GM12878 (cell line): ENCODE data around the gene NKG7. TPM values are rescaled to one million over a fixed set of nuclear protein-coding genes. Genes with fewer than 3 reads are reported as not detected.

Experiments used
- ATF7 ChIP-seq: fragments of 450-650 bp; IDR thresholded peaks from 2 replicates; pipeline ENCODE4 v1.6.1; 2016; ENCODE audit warnings: low read depth, mild to moderate bottlenecking
- BMI1 ChIP-seq: fragments of 450-650 bp; IDR thresholded peaks from 2 replicates; pipeline ENCODE4 v1.6.1; 2016; ENCODE audit warnings: mild to moderate bottlenecking, moderate library complexity, borderline replicate concordance
- CHD2 ChIP-seq: IDR thresholded peaks from 2 replicates; pipeline ENCODE4 v1.6.1; 2011; ENCODE audit warnings: low read depth, low read length, improper control_type of control experiment, borderline replicate concordance
- CHD4 ChIP-seq: fragments of 200-600 bp; sonication (generic); IDR thresholded peaks from 2 replicates; pipeline ENCODE4 v1.6.1; 2016; ENCODE audit warnings: mild to moderate bottlenecking
- FOXM1 ChIP-seq: IDR thresholded peaks from 2 replicates; pipeline ENCODE4 v1.6.1; 2012; ENCODE audit warnings: low read depth, mild to moderate bottlenecking, inconsistent platforms, low read length, moderate library complexity
- GABPA ChIP-seq: IDR thresholded peaks from 2 replicates; pipeline ENCODE4 v1.6.1; 2014; ENCODE audit warnings: antibody characterized with exemption, low read depth, mild to moderate bottlenecking, inconsistent platforms
- MTA3 ChIP-seq: IDR thresholded peaks from 2 replicates; pipeline ENCODE4 v1.6.1; 2012; ENCODE audit warnings: low read length, inconsistent platforms, borderline replicate concordance
- NFYA ChIP-seq: IDR thresholded peaks from 2 replicates; pipeline ENCODE4 v1.6.1; 2011; ENCODE audit warnings: low read depth, mild to moderate bottlenecking, low read length, improper control_type of control experiment, borderline replicate concordance
- NR2C1 ChIP-seq: fragments of 450-650 bp; IDR thresholded peaks from 2 replicates; pipeline ENCODE4 v1.6.1; 2017; ENCODE audit warnings: antibody characterized with exemption, mild to moderate bottlenecking, moderate library complexity
- RAD21 ChIP-seq: IDR thresholded peaks from 2 replicates; pipeline ENCODE4 v1.6.1; 2011; ENCODE audit warnings: mild to moderate bottlenecking, low read depth, low read length, moderate library complexity; ENCODE audit not compliant: insufficient read depth
- SMAD1 ChIP-seq: fragments of 450-650 bp; IDR thresholded peaks from 2 replicates; pipeline ENCODE4 v1.6.1; 2018; ENCODE audit warnings: mild to moderate bottlenecking, low read depth; ENCODE audit not compliant: partially characterized antibody
- SMARCA5 ChIP-seq: fragments of 450-650 bp; IDR thresholded peaks from 2 replicates; pipeline ENCODE4 v1.6.1; 2017; ENCODE audit warnings: mild to moderate bottlenecking
- TARDBP ChIP-seq: IDR thresholded peaks from 2 replicates; pipeline ENCODE4 v1.6.1; 2016; ENCODE audit warnings: borderline replicate concordance
- TBL1XR1 ChIP-seq: IDR thresholded peaks from 2 replicates; pipeline ENCODE4 v1.6.1; 2012; ENCODE audit warnings: low read depth, low read length, improper control_type of control experiment
- TCF12 ChIP-seq: IDR thresholded peaks from 2 replicates; pipeline ENCODE4 v1.6.1; 2011; ENCODE audit warnings: low read depth, mild to moderate bottlenecking, low read length
- YBX1 ChIP-seq: fragments of 450-650 bp; IDR thresholded peaks from 2 replicates; pipeline ENCODE4 v1.6.1; 2016; ENCODE audit warnings: antibody characterized with exemption
- ZNF384 ChIP-seq: IDR thresholded peaks from 2 replicates; pipeline ENCODE4 v1.6.1; 2012; ENCODE audit warnings: low read depth, mild to moderate bottlenecking, low read length, improper control_type of control experiment, borderline replicate concordance
- polyA plus RNA-seq, 11 experiments: library from polyadenylated mRNA; depleted of rRNA in 4 of 11; unstranded in 6 of 11; stranded (reverse) in 5 of 11; fragments of >200 nt; fragmentation: Nextera tagmentation in 4 of 11; fragmentation: Illumina TruSeq in 1 of 11; extraction: Ambion mirVana in 4 of 11; extraction: Trizol in 1 of 11; gene quantifications; 1 replicate in 1 of 11; 2 replicates in 10 of 11; pipeline versions ENCODE4 v1.2.1 to v1.2.3, GENCODE V29; 2011 to 2016; ENCODE audit warnings: inconsistent platforms in 2 of 11, missing spikeins in 2 of 11, low read depth in 1 of 11
- total RNA-seq, 4 experiments: library from RNA; depleted of rRNA in 3 of 4; stranded (reverse); fragments of >200 nt in 3 of 4; fragmentation: Illumina TruSeq in 1 of 4; extraction: Trizol in 1 of 4; gene quantifications; 2 replicates each; pipeline versions ENCODE4 v1.2.1 to v1.2.3, GENCODE V29; 2013 to 2021
- TF ChIP-seq, protein P1 (sequence below): fragments of 450-650 bp; IDR thresholded peaks from 2 replicates; pipeline ENCODE4 v1.6.1; 2017; ENCODE audit warnings: mild to moderate bottlenecking, low read depth, inconsistent platforms; ENCODE audit not compliant: poor library complexity, severe bottlenecking
- TF ChIP-seq, protein P2 (sequence below): IDR thresholded peaks from 2 replicates; pipeline ENCODE4 v1.6.1; 2012; ENCODE audit warnings: low read length, inconsistent platforms
- TF ChIP-seq, protein P3 (sequence below): fragments of 450-650 bp; IDR thresholded peaks from 2 replicates; pipeline ENCODE4 v1.6.1; 2017; ENCODE audit warnings: antibody characterized with exemption, mild to moderate bottlenecking, moderate library complexity
- TF ChIP-seq, protein P4 (sequence below): fragments of 450-650 bp; formaldehyde crosslinking; IDR thresholded peaks from 2 replicates; pipeline ENCODE4 v1.4.0; 2020; ENCODE audit warnings: mild to moderate bottlenecking, moderate library complexity

NKG7 gene
- total and polyA plus RNA-seq, 10 of the 15 experiments (the other 5 are each of a cell fraction or from before 2014, with no cell fraction given) = 10.0 to 48.7 (median 22.3) TPM

DNA sequence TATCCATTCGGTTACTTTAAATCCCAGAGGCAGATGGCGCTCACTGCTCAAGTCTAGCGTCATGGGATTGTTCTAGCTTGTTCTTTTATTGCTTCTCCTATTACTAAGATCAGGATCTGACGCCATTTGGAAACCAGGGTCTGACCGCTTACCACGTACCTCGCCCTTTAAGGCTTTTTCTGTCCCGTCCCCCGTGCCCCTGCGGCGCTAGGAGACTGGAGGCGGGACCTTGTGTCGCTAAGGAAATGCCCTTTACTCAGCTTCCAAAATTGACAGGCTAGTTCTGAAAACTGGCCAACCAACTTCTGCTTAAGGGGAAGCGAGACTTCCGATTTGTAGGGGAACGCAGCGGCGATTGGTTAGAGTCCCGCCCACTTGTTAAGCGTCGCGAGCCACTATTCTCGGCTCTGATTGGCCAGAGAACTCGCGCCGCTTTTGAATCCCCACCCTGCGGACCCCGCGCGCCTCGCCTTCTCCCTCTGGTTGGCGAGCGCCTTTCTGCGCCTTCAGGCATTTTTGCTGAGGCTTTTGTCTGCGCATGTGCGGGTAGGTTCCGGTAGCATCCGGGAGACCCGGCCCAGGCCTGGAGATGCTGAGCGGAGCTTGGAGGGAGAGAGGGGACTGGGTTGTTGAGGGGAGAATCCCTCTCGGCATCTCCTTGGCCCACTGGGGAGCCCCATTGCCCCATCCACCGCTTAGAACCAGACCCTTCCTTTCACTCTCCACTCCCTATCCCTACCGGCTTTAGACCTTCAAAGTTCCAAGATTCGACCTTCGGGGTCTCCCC lies 21.8 kb upstream of the NKG7 start (continued):
- TF ChIP-seq, protein P1, sequence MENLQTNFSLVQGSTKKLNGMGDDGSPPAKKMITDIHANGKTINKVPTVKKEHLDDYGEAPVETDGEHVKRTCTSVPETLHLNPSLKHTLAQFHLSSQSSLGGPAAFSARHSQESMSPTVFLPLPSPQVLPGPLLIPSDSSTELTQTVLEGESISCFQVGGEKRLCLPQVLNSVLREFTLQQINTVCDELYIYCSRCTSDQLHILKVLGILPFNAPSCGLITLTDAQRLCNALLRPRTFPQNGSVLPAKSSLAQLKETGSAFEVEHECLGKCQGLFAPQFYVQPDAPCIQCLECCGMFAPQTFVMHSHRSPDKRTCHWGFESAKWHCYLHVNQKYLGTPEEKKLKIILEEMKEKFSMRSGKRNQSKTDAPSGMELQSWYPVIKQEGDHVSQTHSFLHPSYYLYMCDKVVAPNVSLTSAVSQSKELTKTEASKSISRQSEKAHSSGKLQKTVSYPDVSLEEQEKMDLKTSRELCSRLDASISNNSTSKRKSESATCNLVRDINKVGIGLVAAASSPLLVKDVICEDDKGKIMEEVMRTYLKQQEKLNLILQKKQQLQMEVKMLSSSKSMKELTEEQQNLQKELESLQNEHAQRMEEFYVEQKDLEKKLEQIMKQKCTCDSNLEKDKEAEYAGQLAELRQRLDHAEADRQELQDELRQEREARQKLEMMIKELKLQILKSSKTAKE = peak; percentile 40
- TF ChIP-seq, protein P2, sequence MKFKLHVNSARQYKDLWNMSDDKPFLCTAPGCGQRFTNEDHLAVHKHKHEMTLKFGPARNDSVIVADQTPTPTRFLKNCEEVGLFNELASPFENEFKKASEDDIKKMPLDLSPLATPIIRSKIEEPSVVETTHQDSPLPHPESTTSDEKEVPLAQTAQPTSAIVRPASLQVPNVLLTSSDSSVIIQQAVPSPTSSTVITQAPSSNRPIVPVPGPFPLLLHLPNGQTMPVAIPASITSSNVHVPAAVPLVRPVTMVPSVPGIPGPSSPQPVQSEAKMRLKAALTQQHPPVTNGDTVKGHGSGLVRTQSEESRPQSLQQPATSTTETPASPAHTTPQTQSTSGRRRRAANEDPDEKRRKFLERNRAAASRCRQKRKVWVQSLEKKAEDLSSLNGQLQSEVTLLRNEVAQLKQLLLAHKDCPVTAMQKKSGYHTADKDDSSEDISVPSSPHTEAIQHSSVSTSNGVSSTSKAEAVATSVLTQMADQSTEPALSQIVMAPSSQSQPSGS = peak; percentile 64; the same call in 1 of the 2 replicates
- TF ChIP-seq CHD4 = no peak
- peak; percentile 95 for TF ChIP-seq CHD2
- peak; percentile 92 for TF ChIP-seq BMI1
- no peak for TF ChIP-seq SMARCA5
- peak; percentile 83 for TF ChIP-seq GABPA
- 0 out of 2 replicates have a peak, but pooled peaks have one; percentile 46 for TF ChIP-seq TBL1XR1
- TF ChIP-seq NR2C1 = no peak
- TF ChIP-seq, protein P3, sequence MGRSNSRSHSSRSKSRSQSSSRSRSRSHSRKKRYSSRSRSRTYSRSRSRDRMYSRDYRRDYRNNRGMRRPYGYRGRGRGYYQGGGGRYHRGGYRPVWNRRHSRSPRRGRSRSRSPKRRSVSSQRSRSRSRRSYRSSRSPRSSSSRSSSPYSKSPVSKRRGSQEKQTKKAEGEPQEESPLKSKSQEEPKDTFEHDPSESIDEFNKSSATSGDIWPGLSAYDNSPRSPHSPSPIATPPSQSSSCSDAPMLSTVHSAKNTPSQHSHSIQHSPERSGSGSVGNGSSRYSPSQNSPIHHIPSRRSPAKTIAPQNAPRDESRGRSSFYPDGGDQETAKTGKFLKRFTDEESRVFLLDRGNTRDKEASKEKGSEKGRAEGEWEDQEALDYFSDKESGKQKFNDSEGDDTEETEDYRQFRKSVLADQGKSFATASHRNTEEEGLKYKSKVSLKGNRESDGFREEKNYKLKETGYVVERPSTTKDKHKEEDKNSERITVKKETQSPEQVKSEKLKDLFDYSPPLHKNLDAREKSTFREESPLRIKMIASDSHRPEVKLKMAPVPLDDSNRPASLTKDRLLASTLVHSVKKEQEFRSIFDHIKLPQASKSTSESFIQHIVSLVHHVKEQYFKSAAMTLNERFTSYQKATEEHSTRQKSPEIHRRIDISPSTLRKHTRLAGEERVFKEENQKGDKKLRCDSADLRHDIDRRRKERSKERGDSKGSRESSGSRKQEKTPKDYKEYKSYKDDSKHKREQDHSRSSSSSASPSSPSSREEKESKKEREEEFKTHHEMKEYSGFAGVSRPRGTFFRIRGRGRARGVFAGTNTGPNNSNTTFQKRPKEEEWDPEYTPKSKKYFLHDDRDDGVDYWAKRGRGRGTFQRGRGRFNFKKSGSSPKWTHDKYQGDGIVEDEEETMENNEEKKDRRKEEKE = no peak
- TF ChIP-seq, protein P4, sequence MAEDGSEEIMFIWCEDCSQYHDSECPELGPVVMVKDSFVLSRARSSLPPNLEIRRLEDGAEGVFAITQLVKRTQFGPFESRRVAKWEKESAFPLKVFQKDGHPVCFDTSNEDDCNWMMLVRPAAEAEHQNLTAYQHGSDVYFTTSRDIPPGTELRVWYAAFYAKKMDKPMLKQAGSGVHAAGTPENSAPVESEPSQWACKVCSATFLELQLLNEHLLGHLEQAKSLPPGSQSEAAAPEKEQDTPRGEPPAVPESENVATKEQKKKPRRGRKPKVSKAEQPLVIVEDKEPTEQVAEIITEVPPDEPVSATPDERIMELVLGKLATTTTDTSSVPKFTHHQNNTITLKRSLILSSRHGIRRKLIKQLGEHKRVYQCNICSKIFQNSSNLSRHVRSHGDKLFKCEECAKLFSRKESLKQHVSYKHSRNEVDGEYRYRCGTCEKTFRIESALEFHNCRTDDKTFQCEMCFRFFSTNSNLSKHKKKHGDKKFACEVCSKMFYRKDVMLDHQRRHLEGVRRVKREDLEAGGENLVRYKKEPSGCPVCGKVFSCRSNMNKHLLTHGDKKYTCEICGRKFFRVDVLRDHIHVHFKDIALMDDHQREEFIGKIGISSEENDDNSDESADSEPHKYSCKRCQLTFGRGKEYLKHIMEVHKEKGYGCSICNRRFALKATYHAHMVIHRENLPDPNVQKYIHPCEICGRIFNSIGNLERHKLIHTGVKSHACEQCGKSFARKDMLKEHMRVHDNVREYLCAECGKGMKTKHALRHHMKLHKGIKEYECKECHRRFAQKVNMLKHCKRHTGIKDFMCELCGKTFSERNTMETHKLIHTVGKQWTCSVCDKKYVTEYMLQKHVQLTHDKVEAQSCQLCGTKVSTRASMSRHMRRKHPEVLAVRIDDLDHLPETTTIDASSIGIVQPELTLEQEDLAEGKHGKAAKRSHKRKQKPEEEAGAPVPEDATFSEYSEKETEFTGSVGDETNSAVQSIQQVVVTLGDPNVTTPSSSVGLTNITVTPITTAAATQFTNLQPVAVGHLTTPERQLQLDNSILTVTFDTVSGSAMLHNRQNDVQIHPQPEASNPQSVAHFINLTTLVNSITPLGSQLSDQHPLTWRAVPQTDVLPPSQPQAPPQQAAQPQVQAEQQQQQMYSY (CRISPR knock-in tag) = no peak
- no peak for TF ChIP-seq TCF12
- TF ChIP-seq ATF7 = peak; percentile 80
- TF ChIP-seq ZNF384 = no peak
- TF ChIP-seq SMAD1 = no peak
- TF ChIP-seq NFYA = 0 out of 2 replicates have a peak, but pooled peaks have one; percentile 39
- peak; percentile 62; the same call in 1 of the 2 replicates for TF ChIP-seq FOXM1
- no peak for TF ChIP-seq YBX1
- no peak for TF ChIP-seq TARDBP
- TF ChIP-seq RAD21 = peak; percentile 53
- no peak for TF ChIP-seq MTA3
